Brain pericyte (primary cell): ENCODE measurements around the gene BST2.

Experiments used
- DNase-seq: peaks from one replicate; pipeline ENCODE4 v3.0.0-alpha.2; 2012; ENCODE audit warnings: low read depth, low spot score

BST2 gene

GRCh38 chr19:17405250-17406045 is at the start of gene BST2:
TSS of gene BST2 (minus strand) at chr19:17405630. CDS start at chr19:17405575, 55 bp downstream.
- no peak for DNase-seq

- DNase-seq = no peak
Measured at GRCh38 chr19:17454576-17455071, 49.2 kb upstream of the BST2 start.

- no peak for DNase-seq
Measured at GRCh38 chr19:17451820-17452219, 46.4 kb upstream of the BST2 start.

- no peak for DNase-seq
Measured at GRCh38 chr19:17450264-17451075, 45.0 kb upstream of the BST2 start.

GRCh38 chr19:17448131-17448967 is 42.9 kb upstream of the BST2 start, which contains the start of gene TMEM221:
TSS of gene TMEM221 (minus strand) at chr19:17448668. CDS start at chr19:17448462, 206 bp downstream.
- no peak for DNase-seq

GRCh38 chr19:17447704-17448130 is 42.3 kb upstream of the BST2 start:
- DNase-seq = no peak

- no peak for DNase-seq
Measured at GRCh38 chr19:17445526-17446165, 40.2 kb upstream of the BST2 start.

- DNase-seq = no peak
Measured at GRCh38 chr19:17441241-17442021, 36.0 kb upstream of the BST2 start.

GRCh38 chr19:17436874-17437267 is 31.4 kb upstream of the BST2 start:
- no peak for DNase-seq

GRCh38 chr19:17436094-17436873 is 30.9 kb upstream of the BST2 start:
- no peak for DNase-seq

GRCh38 chr19:17435218-17435617 is 29.8 kb upstream of the BST2 start:
- no peak for DNase-seq

GRCh38 chr19:17431417-17431816 is 26.0 kb upstream of the BST2 start:
- no peak for DNase-seq

- no peak for DNase-seq
Measured at GRCh38 chr19:17429641-17430113, 24.2 kb upstream of the BST2 start.

- no peak for DNase-seq
Measured at GRCh38 chr19:17424743-17425365, 19.4 kb upstream of the BST2 start.

GRCh38 chr19:17423429-17424208 is 18.2 kb upstream of the BST2 start:
- no peak for DNase-seq

- no peak for DNase-seq
Measured at GRCh38 chr19:17421942-17422341, 16.5 kb upstream of the BST2 start.

GRCh38 chr19:17420475-17420924 is 15.1 kb upstream of the BST2 start:
- DNase-seq = no peak
